Dendritic cell treated with granulocyte-macrophage colony-stimulating factor and Interleukin-4, amounts not matched to agents 40 ng/mL and 50 ng/mL, for 4 days (primary cell): ENCODE measurements around the gene GRAMD2A.

Source experiments
- H3K27ac Mint-ChIP-seq: one replicate; pipeline ENCODE4 v1.8.0; 2022; ENCODE audit warnings: mild to moderate bottlenecking, mixed read lengths
- H3K27me3 Mint-ChIP-seq: one replicate; pipeline ENCODE4 v1.8.0; 2022; ENCODE audit warnings: mild to moderate bottlenecking, mixed read lengths
- H3K36me3 Mint-ChIP-seq: one replicate; pipeline ENCODE4 v1.8.0; 2022; ENCODE audit warnings: low read depth, mixed read lengths
- H3K4me1 Mint-ChIP-seq: one replicate; pipeline ENCODE4 v1.8.0; 2022; ENCODE audit warnings: low read depth, mixed read lengths
- H3K4me3 Mint-ChIP-seq: one replicate; pipeline ENCODE4 v1.8.0; 2022; ENCODE audit warnings: mild to moderate bottlenecking, moderate library complexity, mixed read lengths
- H3K9me3 Mint-ChIP-seq: one replicate; pipeline ENCODE4 v1.8.0; 2022; ENCODE audit warnings: mixed read lengths
- intact Hi-C: fragments of 100-400 bp; cut with micrococcal nuclease; formaldehyde crosslinking; loops from one replicate; pipeline ENCODE4 v1.15.0; 2022

GRAMD2A gene

GRCh38 chr15:72162569-72162968 is 35.0 kb downstream of the GRAMD2A start:
- Mint-ChIP-seq H3K36me3 (no peaks in the 10 kb centered on the region), H3K27me3 (no peaks in the 10 kb centered on the region), H3K9me3 (no peaks in the 10 kb centered on the region), H3K4me1 (no peaks in the 10 kb centered on the region), H3K4me3 (no peak overlapping the region), H3K27ac (no peak overlapping the region)
- intact Hi-C loops: no loop called here

GRCh38 chr15:72161361-72162132 is 36.0 kb downstream of the GRAMD2A start:
- Mint-ChIP-seq H3K9me3 (no peaks in the 10 kb centered on the region), H3K4me1 (peaks cover 8% of the 10 kb centered on the region), H3K36me3 (no peaks in the 10 kb centered on the region), H3K27ac (no peak overlapping the region), H3K27me3 (no peaks in the 10 kb centered on the region), H3K4me3 (no peak overlapping the region)
- intact Hi-C loops: no loop called here

- no peak overlapping the region for H3K4me3 Mint-ChIP-seq
- no peak overlapping the region for H3K27ac Mint-ChIP-seq
- peaks cover 13% of the 10 kb centered on the region for H3K4me1 Mint-ChIP-seq
- H3K27me3 Mint-ChIP-seq: peaks cover under 1% of the 10 kb centered on the region
- intact Hi-C loops: no loop called here
- H3K36me3 Mint-ChIP-seq: no peaks in the 10 kb centered on the region
- no peaks in the 10 kb centered on the region for H3K9me3 Mint-ChIP-seq
These were observed 36.8 kb downstream of the GRAMD2A start for GRCh38 chr15:72160696-72161245.

- no peaks in the 10 kb centered on the region for H3K36me3 Mint-ChIP-seq
- intact Hi-C loops: loop anchor here (1.0 to 2.0 kb wide), 2 partner anchors 372 to 413 kb away; no protein-coding TSS in a partner anchor
- H3K4me3 Mint-ChIP-seq: no peak overlapping the region
- H3K4me1 Mint-ChIP-seq: peaks cover 22% of the 10 kb centered on the region
- no peaks in the 10 kb centered on the region for H3K9me3 Mint-ChIP-seq
- peaks cover 2% of the 10 kb centered on the region for H3K27me3 Mint-ChIP-seq
- H3K27ac Mint-ChIP-seq: no peak overlapping the region
These were observed 40.7 kb downstream of the GRAMD2A start for GRCh38 chr15:72156928-72157327.

- intact Hi-C loops: loop anchor here (1.0 to 2.0 kb wide), 2 partner anchors 371 to 412 kb away; no protein-coding TSS in a partner anchor
- peak overlapping the region; percentile 1 for H3K27ac Mint-ChIP-seq
- H3K27me3 Mint-ChIP-seq: peaks cover 2% of the 10 kb centered on the region
- no peaks in the 10 kb centered on the region for H3K9me3 Mint-ChIP-seq
- peaks cover 22% of the 10 kb centered on the region for H3K4me1 Mint-ChIP-seq
- H3K36me3 Mint-ChIP-seq: no peaks in the 10 kb centered on the region
- H3K4me3 Mint-ChIP-seq: peak overlapping the region; percentile 65
These were observed 41.7 kb downstream of the GRAMD2A start for GRCh38 chr15:72155635-72156616.

- no peaks in the 10 kb centered on the region for H3K36me3 Mint-ChIP-seq
- peak overlapping the region; percentile 1 for H3K27ac Mint-ChIP-seq
- peaks cover 2% of the 10 kb centered on the region for H3K27me3 Mint-ChIP-seq
- H3K4me1 Mint-ChIP-seq: peaks cover 22% of the 10 kb centered on the region
- no peak overlapping the region for H3K4me3 Mint-ChIP-seq
- no peaks in the 10 kb centered on the region for H3K9me3 Mint-ChIP-seq
- intact Hi-C loops: no loop called here
These were observed 42.5 kb downstream of the GRAMD2A start for GRCh38 chr15:72155003-72155621.

- H3K4me3 Mint-ChIP-seq: no peak overlapping the region
- H3K4me1 Mint-ChIP-seq: peaks cover 22% of the 10 kb centered on the region
- intact Hi-C loops: no loop called here
- no peaks in the 10 kb centered on the region for H3K9me3 Mint-ChIP-seq
- H3K27me3 Mint-ChIP-seq: peaks cover 2% of the 10 kb centered on the region
- H3K36me3 Mint-ChIP-seq: no peaks in the 10 kb centered on the region
- H3K27ac Mint-ChIP-seq: no peak overlapping the region
These were observed 43.3 kb downstream of the GRAMD2A start for GRCh38 chr15:72154316-72154715.

GRCh38 chr15:72153269-72154000 is 44.2 kb downstream of the GRAMD2A start:
- Mint-ChIP-seq H3K27ac (no peak overlapping the region), H3K36me3 (no peaks in the 10 kb centered on the region), H3K4me1 (peaks cover 22% of the 10 kb centered on the region), H3K27me3 (peaks cover 2% of the 10 kb centered on the region), H3K4me3 (no peak overlapping the region), H3K9me3 (no peaks in the 10 kb centered on the region)
- intact Hi-C loops: no loop called here

- Mint-ChIP-seq H3K4me1 (peaks cover 15% of the 10 kb centered on the region), H3K36me3 (no peaks in the 10 kb centered on the region)
These were observed 50.2 kb downstream of the GRAMD2A start for GRCh38 chr15:72147418-72147817.

GRCh38 chr15:72146934-72147333 is 50.7 kb downstream of the GRAMD2A start:
- Mint-ChIP-seq H3K4me3 (no peak overlapping the region), H3K27ac (no peak overlapping the region), H3K27me3 (no peaks in the 10 kb centered on the region), H3K36me3 (no peaks in the 10 kb centered on the region), H3K9me3 (no peaks in the 10 kb centered on the region), H3K4me1 (peaks cover 15% of the 10 kb centered on the region)
- intact Hi-C loops: no loop called here

More at GRCh38 chr15:72147418-72147817, 50.2 kb downstream of the GRAMD2A start:
- Mint-ChIP-seq H3K9me3 (no peaks in the 10 kb centered on the region), H3K27ac (no peak overlapping the region), H3K27me3 (no peaks in the 10 kb centered on the region), H3K4me3 (no peak overlapping the region)
- intact Hi-C loops: no loop called here

GRCh38 chr15:72146221-72146620 is 51.4 kb downstream of the GRAMD2A start:
- H3K36me3 Mint-ChIP-seq: no peaks in the 10 kb centered on the region
- H3K4me3 Mint-ChIP-seq: no peak overlapping the region
- intact Hi-C loops: no loop called here
- no peaks in the 10 kb centered on the region for H3K27me3 Mint-ChIP-seq
- peaks cover 21% of the 10 kb centered on the region for H3K4me1 Mint-ChIP-seq
- H3K9me3 Mint-ChIP-seq: no peaks in the 10 kb centered on the region
- no peak overlapping the region for H3K27ac Mint-ChIP-seq

GRCh38 chr15:72141171-72142084 is 56.2 kb downstream of the GRAMD2A start:
- Mint-ChIP-seq H3K9me3 (no peaks in the 10 kb centered on the region), H3K27ac (no peak overlapping the region), H3K4me1 (peaks cover 11% of the 10 kb centered on the region), H3K36me3 (no peaks in the 10 kb centered on the region), H3K27me3 (no peaks in the 10 kb centered on the region), H3K4me3 (no peak overlapping the region)
- intact Hi-C loops: no loop called here
